ENCODE data around the gene MSH5. TPM values are rescaled to one million over a fixed set of nuclear protein-coding genes. Genes with fewer than 3 reads are reported as not detected.

MSH5 gene
- total and polyA plus RNA-seq, 9 of the 15 experiments (the other 6 are each of a cell fraction or from before 2014, with no cell fraction given) = 12.5 to 104 (median 46.6) TPM

- peaks cover 76% of the 10 kb centered on the region for H3K79me2 ChIP-seq (ENCODE audit: control insufficient read depth, insufficient read depth, low read length)
- peak; percentile 34; the same call in 1 of the 2 replicates for TF ChIP-seq POLR2G (IDR thresholded peaks at IDR 0.05; ENCODE audit: low read depth, low read length)
- no peak for TF ChIP-seq RFX1 (IDR thresholded peaks at IDR 0.05)
- no peak for TF ChIP-seq NFATC3 (IDR thresholded peaks at IDR 0.05)
- 0 out of 2 replicates have a peak, but pooled peaks have one; percentile 7 for TF ChIP-seq E2F5 (CRISPR knock-in tag; IDR thresholded peaks at IDR 0.05)
- no peak for TF ChIP-seq WHSC1 (IDR thresholded peaks at IDR 0.05; ENCODE audit: low read length)
- TF ChIP-seq POLR2A (conservative IDR thresholded peaks at IDR 0.05) = peak; percentile 4
- TF ChIP-seq GABPB1 (CRISPR knock-in tag; IDR thresholded peaks at IDR 0.05) = no peak
- TF ChIP-seq GTF2A2 (tag; IDR thresholded peaks at IDR 0.05) = 0 out of 2 replicates have a peak, but pooled peaks have one; percentile 8
- no peak for TF ChIP-seq JUND (IDR thresholded peaks at IDR 0.05; ENCODE audit: borderline replicate concordance, low read depth, low read length)
- no peak for TF ChIP-seq JUND (tag; IDR thresholded peaks at IDR 0.05; ENCODE audit: borderline replicate concordance, low read depth, low read length)
- 0 out of 2 replicates have a peak, but pooled peaks have one; percentile 63 for TF ChIP-seq FOXP1 (CRISPR knock-in tag; IDR thresholded peaks at IDR 0.05)
- TF ChIP-seq, protein P1, sequence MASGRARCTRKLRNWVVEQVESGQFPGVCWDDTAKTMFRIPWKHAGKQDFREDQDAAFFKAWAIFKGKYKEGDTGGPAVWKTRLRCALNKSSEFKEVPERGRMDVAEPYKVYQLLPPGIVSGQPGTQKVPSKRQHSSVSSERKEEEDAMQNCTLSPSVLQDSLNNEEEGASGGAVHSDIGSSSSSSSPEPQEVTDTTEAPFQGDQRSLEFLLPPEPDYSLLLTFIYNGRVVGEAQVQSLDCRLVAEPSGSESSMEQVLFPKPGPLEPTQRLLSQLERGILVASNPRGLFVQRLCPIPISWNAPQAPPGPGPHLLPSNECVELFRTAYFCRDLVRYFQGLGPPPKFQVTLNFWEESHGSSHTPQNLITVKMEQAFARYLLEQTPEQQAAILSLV (tag; IDR thresholded peaks at IDR 0.05) = no peak
- TF ChIP-seq PYGO2 (tag; IDR thresholded peaks at IDR 0.05) = peak; percentile 24; the same call in 1 of the 2 replicates
- TF ChIP-seq ZNF175 (CRISPR knock-in tag; IDR thresholded peaks at IDR 0.05; ENCODE audit: low read depth) = no peak
- TF ChIP-seq ESRRB (CRISPR knock-in tag; IDR thresholded peaks at IDR 0.05; ENCODE audit: borderline replicate concordance) = 0 out of 2 replicates have a peak, but pooled peaks have one; percentile 43
- no peak for TF ChIP-seq PREB (CRISPR knock-in tag; IDR thresholded peaks at IDR 0.05)
- TF ChIP-seq TSHZ1 (CRISPR knock-in tag; IDR thresholded peaks at IDR 0.05) = no peak
These were observed 6.1 kb upstream of the MSH5 start for GRCh38 chr6:31733734-31734133.

More at GRCh38 chr6:31733734-31734133, 6.1 kb upstream of the MSH5 start:
- no peak for FAIRE-seq
- no peak for DNase-seq (ENCODE audit: extremely low read depth in 1 of 4, low spot score in 3 of 4)
- H3K9me1 ChIP-seq (ENCODE audit: control insufficient read depth, insufficient read depth, low read length) = no peaks in the 10 kb centered on the region
- POLR2A ChIA-PET = interaction anchor here (1.1 to 13.1 kb wide), 6 partner anchors 8 to 100 kb away, joined by 3 to 236 read pairs (median 6); partner anchors contain the start of genes C6orf47, CSNK2B, DDAH2 and GPANK1
- H3K4me1 ChIP-seq (replicated peaks in 1 of 2; ENCODE audit: control insufficient read depth in 2 of 2, insufficient read depth in 2 of 2, low read length in 2 of 2) = peaks cover 43 to 59% of the 10 kb centered on the region in 2 experiments
- ATAC-seq = no peak
- H4K20me1 ChIP-seq (replicated peaks; ENCODE audit: control insufficient read depth, insufficient read depth, low read length) = peaks cover 24% of the 10 kb centered on the region
- peak overlapping the region; percentile 100 for H3K4me2 ChIP-seq (ENCODE audit: insufficient read depth, low read length)
- no peaks in the 10 kb centered on the region for H3K9me3 ChIP-seq (replicated peaks; ENCODE audit: control insufficient read depth, insufficient read depth, low read depth, low read length)
- BruUV-seq (replicated peaks) = no TSS peak
- H3K9ac ChIP-seq (ENCODE audit: insufficient read depth in 1 of 2, low read depth in 2 of 2, low read length in 2 of 2) = peak overlapping the region; percentile 99
- in situ Hi-C loops (cut with MboI) = no loop called here
- 69% methylated on average over 4 of the region's 4 CpGs for WGBS (ENCODE audit: insufficient coverage, low coverage, missing lambda C conversion rate)
- H2AFZ ChIP-seq (ENCODE audit: low read depth, low read length) = no peak overlapping the region
- CTCF ChIA-PET (ENCODE audit: low intra/inter-chr PET ratio) = no interaction called here
- H3K27ac ChIP-seq (ENCODE audit: extremely low read depth, low read depth, low read length) = peak overlapping the region; percentile 95
- peaks cover 56% of the 10 kb centered on the region for H3K36me3 ChIP-seq (ENCODE audit: control insufficient read depth, insufficient read depth, low read length)
- intact Hi-C loops (cut with micrococcal nuclease) = loop anchor here (2.0 to 10.0 kb wide), 3 partner anchors 43 to 241 kb away; partner anchors contain the start of genes DXO and VARS1
- peak overlapping the region; percentile 77; the same call in 1 of the 2 replicates for H3K4me3 ChIP-seq
- H3K27me3 ChIP-seq (ENCODE audit: control insufficient read depth in 2 of 2, insufficient read depth in 2 of 2, low read length in 2 of 2) = no peaks in the 10 kb centered on the region
